ENCODE measurements around the gene MYO3B.

Gene MYO3B

GRCh38 chr2:170161516-170162270 lies 16.3 kb upstream of the MYO3B start:
- DNase-seq: no peak

DNA sequence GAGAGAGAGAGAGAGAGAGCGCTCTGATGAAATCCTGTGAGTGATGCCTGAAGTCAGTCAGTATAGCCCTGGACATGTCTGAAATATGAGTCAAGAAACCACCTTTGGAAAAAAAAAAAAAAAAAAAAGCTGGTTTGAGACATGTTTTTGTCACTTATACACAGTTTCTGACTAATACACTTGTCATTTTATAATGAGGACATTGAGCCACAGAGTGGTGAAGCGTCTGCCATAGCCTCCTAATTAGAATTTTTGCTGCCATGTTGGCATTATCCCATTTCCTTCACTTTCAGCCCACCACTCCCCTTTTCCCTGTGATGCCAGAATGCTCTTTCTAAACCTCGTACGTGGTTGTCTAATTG lies 15.7 kb upstream of the MYO3B start:
- no peak for DNase-seq

DNA sequence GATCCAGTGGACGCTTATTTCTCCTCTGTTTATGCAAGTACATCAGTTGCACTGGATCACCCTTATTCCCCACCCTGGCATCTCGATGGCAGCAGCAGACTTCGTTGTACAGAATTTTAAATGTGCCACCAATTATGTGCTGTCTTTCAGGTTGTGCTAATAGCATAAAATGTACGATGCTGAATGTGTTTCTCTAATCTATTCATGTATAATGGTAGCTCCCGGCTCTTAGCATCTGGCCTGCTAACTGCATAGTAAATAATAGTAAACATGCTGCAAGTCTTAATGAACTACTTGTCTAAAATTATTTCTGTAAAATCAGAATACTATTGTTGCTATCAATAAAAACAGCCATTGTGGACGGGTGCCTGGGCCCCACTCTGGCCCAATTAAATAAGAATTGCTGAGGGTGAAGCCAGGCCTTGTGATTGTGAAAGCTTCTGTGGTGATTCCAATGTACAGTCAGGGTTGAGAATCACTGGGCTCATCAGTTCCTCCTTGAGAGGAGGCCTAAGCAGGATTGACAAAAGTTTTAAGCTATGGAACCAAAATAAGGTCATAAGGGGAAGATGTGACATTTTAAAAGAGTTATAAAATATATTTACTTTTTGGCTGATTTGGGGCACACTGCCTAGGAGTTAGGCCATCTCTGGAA lies 14.4 kb upstream of the MYO3B start:
- DNase-seq: no peak

DNA sequence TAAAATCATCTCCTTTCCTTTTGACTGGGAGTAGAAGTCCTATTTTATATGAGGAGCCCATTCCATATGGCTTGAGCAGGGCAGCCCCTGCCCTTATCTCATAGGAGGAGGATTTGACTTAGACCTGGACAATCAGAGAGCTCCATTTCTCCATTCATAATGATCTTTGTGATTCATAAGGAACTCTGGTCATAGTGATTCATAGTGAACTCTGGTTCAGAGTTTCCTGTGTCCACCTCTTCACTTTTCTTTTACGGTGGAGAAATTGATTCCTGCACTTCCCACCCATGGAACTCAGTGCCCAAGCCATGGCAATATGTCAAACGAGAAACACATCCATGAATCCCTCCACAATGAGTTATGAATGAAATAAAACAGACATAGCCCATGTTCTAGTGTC lies 12.8 kb upstream of the MYO3B start:
- no peak for DNase-seq

GRCh38 chr2:170166735-170167134 lies 11.2 kb upstream of the MYO3B start:
- no peak for DNase-seq

DNA sequence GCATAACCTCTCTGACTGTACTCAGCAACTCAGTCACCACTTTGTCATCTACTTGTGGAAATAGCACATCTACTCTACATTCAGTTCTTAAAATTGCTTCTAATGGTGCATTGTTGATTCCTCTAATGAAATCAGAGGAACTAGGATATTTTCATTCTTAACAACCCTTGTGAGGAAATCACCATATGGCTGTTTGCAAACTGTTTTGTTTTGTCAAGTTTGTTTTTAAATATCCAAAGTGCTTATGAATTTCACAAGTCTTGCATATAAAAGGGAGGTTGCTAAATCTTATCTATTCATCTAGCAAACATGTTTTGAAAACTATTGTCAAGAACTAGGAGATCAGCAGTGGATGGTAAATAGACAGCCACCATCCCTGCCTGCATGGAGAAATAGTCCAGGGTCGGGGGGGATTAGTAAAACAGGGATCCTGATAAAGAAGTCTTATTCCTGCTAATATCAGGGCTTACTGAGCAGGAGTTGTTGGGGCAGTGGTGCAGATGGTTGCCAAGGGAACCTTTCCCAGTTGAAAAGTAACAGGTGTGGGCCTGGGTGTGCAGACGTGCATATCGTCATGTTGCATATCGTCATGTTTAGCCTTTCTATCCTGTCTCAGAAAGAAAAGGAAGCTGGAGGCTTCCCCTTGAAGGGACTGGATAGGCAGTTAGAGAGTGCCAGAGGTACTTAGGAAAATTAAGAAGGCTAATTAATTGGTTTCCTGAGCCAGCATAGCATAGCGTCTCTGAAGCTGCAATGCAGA lies 7.5 kb upstream of the MYO3B start:
- no peak for DNase-seq

DNA sequence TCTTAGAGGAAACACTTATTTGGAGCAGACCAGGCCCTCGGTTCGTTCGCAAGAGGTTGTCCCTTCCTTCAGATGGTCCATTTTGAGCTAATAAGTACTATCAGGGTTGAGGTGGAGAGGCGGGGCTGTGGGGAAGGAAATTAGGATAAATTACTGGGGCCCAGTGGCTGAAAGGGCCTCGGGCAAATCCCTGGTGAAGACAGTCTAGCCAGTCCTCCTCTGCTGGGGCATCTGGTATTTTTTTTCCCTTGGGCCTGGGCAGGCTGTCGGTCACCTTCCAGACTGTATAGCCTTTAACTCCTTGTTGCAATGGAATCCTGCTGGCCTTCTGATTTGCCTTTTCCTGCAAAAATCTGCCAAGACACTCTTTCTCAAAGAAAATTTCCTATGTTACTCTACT lies 1.7 kb upstream of the MYO3B start:
- no peak for DNase-seq

DNA sequence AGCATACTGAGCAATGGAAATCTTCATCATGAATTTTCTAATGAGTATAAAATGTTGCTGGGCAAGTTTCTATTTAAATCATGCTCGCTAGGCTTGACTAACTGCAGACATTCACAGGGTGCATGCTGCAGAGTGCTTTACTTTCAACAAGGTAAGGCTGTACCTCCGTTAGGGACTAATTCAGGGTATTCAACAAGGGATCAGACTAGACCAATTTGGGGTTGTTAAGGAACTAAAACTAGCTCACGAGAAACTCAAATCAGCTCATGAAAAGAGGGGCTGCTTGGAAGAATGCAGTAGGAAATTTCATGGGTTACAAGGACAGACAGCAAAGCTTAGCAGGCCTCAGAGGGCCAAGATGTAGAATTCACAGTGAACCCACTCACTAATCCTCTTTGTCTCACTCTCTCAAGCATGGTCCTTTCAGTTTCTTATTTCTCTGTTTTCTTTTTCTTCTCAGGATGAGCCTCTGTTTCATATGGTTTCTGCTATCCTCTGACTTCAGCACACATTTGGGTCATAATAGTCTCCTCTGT lies 2.2 kb downstream of the MYO3B start:
- no peak for DNase-seq

DNA sequence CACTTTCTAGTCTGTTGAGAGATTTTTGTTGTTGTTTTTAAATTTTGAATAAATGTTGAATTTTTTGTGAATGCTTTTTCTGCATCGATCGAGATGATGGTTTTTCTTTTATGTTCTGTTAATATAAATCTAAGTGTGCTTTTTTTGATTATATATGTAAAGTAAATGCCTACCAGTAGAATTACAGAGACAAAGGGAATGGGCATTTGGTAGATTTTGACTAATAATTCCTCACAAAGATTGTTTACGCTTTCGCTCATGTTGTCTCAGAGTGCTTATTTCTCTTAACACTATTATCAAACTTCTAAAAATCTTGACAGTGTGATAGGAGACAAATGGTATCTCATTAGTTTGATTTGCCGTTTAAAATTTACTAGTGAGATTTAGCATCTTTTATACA lies 3.7 kb downstream of the MYO3B start:
- no peak for DNase-seq

DNA sequence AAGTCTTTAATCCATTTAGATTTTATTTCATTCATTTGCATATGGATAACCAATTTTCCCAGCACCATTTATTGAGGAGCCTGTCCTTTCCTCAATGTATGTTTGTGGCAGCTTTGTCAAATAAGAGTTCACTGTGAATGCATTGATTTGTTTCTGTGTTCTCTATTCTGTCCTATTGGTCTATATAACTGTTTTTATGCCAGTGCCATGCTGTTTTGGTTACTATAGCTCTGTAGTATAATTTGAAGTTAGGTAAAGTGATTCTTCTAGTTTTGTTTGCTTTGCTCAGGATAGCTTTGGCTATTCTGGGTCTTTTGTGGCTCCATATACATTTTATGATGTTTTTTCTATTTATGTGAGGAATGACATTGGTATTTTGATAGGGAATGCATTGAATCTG lies 7.4 kb downstream of the MYO3B start:
- no peak for DNase-seq

DNA sequence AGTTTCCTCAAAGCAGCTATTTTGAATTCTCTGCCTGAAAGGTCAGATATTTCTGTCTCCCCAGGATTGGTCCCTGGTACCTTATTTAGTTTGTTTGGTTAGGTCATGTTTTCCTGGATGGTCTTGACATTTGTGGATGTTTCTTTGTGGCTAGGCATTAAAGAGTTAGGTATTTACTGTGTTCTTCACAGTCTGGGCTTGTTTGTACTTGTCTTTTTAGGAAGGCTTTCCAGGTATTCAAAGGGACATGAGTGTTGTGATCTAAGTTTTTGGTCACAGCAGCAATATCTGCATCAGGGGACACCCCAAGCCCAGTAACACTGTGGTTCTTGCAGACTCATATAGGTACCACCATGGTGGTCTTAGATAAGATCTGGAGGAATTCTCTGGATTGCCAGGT lies 11.8 kb downstream of the MYO3B start:
- DNase-seq: no peak

DNA sequence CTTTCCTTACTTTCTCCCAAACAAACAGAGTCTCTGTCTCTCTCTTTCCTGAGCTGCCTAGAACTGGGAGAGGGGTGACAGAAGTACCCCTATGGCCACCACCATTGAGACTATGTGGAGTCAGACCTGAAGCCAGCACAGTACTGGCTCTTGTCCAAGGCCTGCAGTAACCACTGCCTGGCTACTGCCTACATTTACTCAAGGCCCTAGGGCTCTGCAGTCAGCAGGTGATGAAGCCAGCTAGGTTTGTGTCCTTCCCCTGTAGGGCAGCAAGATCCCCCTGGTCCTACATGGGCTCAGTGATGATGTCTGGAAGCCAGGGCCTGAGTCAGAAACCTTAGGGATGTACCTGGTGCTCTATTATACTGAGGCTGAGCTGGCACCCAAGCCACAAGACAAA lies 12.2 kb downstream of the MYO3B start:
- no peak for DNase-seq

GRCh38 chr2:170191166-170191866 lies 13.4 kb downstream of the MYO3B start:
- no peak for DNase-seq

GRCh38 chr2:170196963-170197362 lies 19.0 kb downstream of the MYO3B start:
- no peak for DNase-seq

- no peak for DNase-seq
Observed at GRCh38 chr2:170201275-170201674, 23.3 kb downstream of the MYO3B start.

- no peak for DNase-seq
Observed at GRCh38 chr2:170201734-170202393, 23.9 kb downstream of the MYO3B start.

DNA sequence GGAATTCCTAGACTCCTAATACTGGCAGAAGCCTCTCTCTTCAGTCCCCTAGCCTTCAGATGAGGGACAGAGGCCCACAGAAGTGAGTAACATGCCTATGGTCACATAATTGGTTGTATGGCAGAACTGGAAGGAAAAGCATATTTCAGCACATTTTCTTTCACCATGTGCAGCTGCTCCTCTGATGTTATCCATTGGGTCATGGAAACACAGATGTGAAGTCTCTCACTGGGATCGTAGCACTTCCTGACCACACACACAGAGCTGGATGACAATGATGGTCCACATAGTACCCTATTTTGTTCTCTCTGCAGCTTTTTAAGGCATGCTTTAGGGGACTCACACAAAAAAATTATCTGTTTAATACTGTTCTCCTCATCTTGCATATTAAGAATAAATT lies 24.5 kb downstream of the MYO3B start:
- DNase-seq: no peak

GRCh38 chr2:170204298-170204951 lies 26.5 kb downstream of the MYO3B start:
- no peak for DNase-seq

DNA sequence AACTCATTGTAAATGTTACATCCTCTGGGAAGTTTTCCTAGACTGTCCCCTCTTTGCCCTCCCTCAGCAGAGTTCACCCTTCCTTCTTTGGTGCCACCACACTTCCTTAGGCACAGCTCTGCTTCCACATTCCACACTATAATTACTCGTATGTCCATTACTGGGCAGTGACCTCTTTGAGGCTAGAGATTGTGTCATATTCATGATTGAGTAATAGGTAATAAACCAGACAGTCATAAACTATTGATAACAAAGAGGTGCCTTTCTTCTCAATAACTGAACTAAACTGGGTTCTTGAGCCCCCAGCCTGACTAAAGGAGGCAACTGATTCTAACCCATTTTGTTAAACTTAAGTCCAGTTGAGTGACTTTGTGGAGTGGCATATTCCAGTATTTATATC lies 28.3 kb downstream of the MYO3B start:
- DNase-seq: no peak

DNA sequence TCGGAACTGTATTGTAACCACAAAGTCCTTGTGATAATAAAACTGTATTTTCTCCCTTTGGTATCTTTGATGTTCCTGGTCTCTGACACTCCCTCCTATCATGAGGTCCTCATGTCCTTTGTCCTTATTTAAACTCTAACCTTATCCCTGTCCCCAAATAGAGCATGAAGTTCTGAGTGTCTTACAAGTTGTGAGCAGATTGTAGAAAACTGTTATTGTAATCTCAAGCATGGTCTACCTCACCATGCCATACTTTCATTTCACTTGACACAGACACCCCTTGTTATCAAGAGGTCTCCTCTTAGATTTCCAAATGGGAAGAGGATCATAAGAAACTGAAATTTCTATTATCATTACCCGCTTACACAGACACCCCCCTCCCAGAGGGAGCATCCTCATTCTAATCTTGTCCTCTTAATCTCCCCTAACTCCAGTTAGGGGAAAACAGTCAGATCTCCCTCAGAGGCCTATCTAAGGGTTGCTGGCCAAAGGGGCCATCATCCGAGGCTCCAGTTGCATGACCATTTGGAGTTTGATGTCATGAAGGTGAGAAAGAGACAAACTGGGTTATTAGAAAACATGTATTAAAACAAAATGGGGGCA lies 29.0 kb downstream of the MYO3B start:
- no peak for DNase-seq

- DNase-seq: no peak
Observed at GRCh38 chr2:170207901-170208300, 30.0 kb downstream of the MYO3B start.

- DNase-seq: no peak
Observed at GRCh38 chr2:170208967-170209366, 31.0 kb downstream of the MYO3B start.

All from stimulated activated CD4-positive, alpha-beta T cell treated with anti-CD3 and anti-CD28 coated beads, Interleukin-15, amount 100 ng/mL, for 24 hours (primary cell).